Measurements from ENCODE around the gene AP2B1.

GRCh38 chr17:35545150-35545549, 42.0 kb upstream of the AP2B1 start:
- no peak for TF ChIP-seq POLR2A (IDR thresholded peaks at IDR 0.05; ENCODE audit: low read length)
- no peak for TF ChIP-seq GATA1 (IDR thresholded peaks at IDR 0.05; ENCODE audit: low read depth, low read length)

All from erythroblast (primary cell).